Osteoblast (primary cell): ENCODE data around the gene CFI. TPM values are rescaled to one million over a fixed set of nuclear protein-coding genes. Genes with fewer than 3 reads are reported as not detected.

Source experiments
- DNase-seq: peaks from one replicate; pipeline ENCODE4 v3.0.0; 2011; ENCODE audit warnings: low spot score, mixed read lengths; ENCODE audit not compliant: insufficient read length; ENCODE audit errors: missing footprints
- H2AFZ ChIP-seq: 2 replicates; pipeline ENCODE4 v1.6.0; 2011; ENCODE audit warnings: mild to moderate bottlenecking, low read length
- H3K27ac ChIP-seq: 2 replicates; pipeline ENCODE4 v1.5.1; 2011; ENCODE audit warnings: mild to moderate bottlenecking, low read depth, low read length, moderate library complexity
- H3K27me3 ChIP-seq: 2 replicates; pipeline ENCODE4 v1.6.0; 2012; ENCODE audit warnings: mild to moderate bottlenecking, control low read depth, inconsistent platforms, low read length, moderate library complexity; ENCODE audit not compliant: insufficient read depth
- H3K36me3 ChIP-seq: 2 replicates; pipeline ENCODE4 v1.5.1; 2011; ENCODE audit warnings: mild to moderate bottlenecking, low read length, control low read depth, moderate library complexity; ENCODE audit not compliant: insufficient read depth
- H3K4me1 ChIP-seq: 2 replicates; pipeline ENCODE4 v1.5.1; 2011; ENCODE audit warnings: mild to moderate bottlenecking, low read length, control low read depth, moderate library complexity; ENCODE audit not compliant: insufficient read depth
- H3K4me2 ChIP-seq: 2 replicates; pipeline ENCODE4 v1.6.0; 2011; ENCODE audit warnings: mild to moderate bottlenecking, low read length; ENCODE audit not compliant: insufficient read depth
- H3K4me3 ChIP-seq: fragments of 200-600 bp; sonication (generic); 3 replicates; pipeline ENCODE4 v1.5.1; 2012; ENCODE audit warnings: mild to moderate bottlenecking, low read length, inconsistent platforms; ENCODE audit not compliant: insufficient read depth
- H3K79me2 ChIP-seq: 2 replicates; pipeline ENCODE4 v1.6.0; 2012; ENCODE audit warnings: mild to moderate bottlenecking, low read length, control low read depth, inconsistent platforms; ENCODE audit not compliant: insufficient read depth
- H3K9me3 ChIP-seq: 2 replicates; pipeline ENCODE4 v1.5.1; 2011; ENCODE audit warnings: low read depth, low read length, control low read depth
- H4K20me1 ChIP-seq: 2 replicates; pipeline ENCODE4 v1.6.0; 2012; ENCODE audit warnings: mild to moderate bottlenecking, low read length, control low read depth; ENCODE audit not compliant: insufficient read depth
- total RNA-seq: library from RNA; depleted of rRNA; stranded (reverse); fragments of >200 nt; gene quantifications from 2 replicates; pipeline ENCODE4 v1.2.3, GENCODE V29; 2012
- TF ChIP-seq, protein P1 (sequence below): IDR thresholded peaks from 2 replicates; pipeline ENCODE4 v1.5.1; 2011; ENCODE audit warnings: mild to moderate bottlenecking, low read depth, low read length, moderate library complexity; ENCODE audit errors: extremely low read depth

CFI gene
- total RNA-seq, 1 donor: 27.9 TPM

DNA sequence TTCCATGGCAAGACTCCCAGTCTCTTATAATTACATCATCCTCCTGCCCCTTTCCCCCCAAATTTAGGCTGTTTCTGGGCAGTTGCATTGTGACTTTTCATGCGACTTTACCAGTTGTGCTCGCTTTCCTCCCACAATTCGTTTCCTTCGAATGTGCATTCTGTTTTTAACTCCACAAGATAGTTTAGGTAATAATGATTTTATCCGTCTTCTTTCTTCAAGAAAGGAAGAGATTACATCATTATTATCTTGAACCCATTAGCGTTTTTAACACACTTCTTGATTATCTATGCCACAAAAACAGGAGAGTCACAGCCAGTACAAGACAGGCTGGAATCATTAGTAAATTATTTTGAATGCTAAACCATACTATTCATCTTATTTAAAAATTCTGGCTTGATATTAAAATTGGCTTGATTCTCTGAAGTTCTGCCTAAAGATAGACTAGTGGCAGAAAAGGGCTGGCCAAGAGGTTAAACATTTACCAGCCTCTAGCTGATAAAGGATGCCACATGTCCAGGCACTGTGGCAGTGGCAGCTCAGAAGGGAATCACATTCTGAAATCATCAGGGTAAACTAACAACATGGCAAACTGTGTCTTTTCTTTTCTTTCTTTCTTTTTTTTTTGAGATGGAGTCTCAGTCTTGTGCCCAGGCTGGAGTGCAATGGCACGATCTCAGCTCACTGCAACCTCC is 52.3 kb downstream of the CFI start:
- Histone ChIP-seq H4K20me1 (no peaks in the 10 kb centered on the region), H3K79me2 (no peaks in the 10 kb centered on the region), H3K27ac (no peak overlapping the region), H3K27me3 (no peaks in the 10 kb centered on the region), H3K4me1 (no peaks in the 10 kb centered on the region), H3K4me3 (no peak overlapping the region), H2AFZ (no peak overlapping the region), H3K9me3 (no peaks in the 10 kb centered on the region), H3K36me3 (no peaks in the 10 kb centered on the region), H3K4me2 (no peak overlapping the region)
- TF ChIP-seq, protein P1, sequence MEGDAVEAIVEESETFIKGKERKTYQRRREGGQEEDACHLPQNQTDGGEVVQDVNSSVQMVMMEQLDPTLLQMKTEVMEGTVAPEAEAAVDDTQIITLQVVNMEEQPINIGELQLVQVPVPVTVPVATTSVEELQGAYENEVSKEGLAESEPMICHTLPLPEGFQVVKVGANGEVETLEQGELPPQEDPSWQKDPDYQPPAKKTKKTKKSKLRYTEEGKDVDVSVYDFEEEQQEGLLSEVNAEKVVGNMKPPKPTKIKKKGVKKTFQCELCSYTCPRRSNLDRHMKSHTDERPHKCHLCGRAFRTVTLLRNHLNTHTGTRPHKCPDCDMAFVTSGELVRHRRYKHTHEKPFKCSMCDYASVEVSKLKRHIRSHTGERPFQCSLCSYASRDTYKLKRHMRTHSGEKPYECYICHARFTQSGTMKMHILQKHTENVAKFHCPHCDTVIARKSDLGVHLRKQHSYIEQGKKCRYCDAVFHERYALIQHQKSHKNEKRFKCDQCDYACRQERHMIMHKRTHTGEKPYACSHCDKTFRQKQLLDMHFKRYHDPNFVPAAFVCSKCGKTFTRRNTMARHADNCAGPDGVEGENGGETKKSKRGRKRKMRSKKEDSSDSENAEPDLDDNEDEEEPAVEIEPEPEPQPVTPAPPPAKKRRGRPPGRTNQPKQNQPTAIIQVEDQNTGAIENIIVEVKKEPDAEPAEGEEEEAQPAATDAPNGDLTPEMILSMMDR: no peak
- DNase-seq: no peak

DNA sequence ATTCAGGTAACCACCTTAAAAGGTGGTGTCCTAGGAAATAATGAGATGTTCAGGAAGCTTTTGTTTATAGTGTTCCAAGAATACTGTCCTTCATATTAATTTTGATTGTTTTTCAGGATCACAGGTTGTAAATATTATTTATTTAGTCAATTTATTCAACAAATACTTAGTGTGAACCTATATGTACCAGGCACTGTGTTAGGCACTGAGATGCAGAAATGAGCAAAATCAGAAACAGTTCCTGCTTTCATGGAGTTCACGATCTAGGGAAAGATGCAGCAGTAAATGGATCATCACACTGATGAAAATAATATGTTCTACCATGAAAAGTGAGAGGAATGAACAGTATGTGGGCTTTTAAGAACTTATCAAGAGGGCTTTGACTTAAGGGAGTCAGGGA is 53.7 kb downstream of the CFI start:
- H2AFZ ChIP-seq: no peak overlapping the region
- no peak for DNase-seq
- no peak overlapping the region for H3K4me2 ChIP-seq
- no peaks in the 10 kb centered on the region for H3K27me3 ChIP-seq
- H3K36me3 ChIP-seq: no peaks in the 10 kb centered on the region
- TF ChIP-seq, protein P1: no peak
- H3K4me3 ChIP-seq: no peak overlapping the region
- no peak overlapping the region for H3K27ac ChIP-seq
- H3K79me2 ChIP-seq: no peaks in the 10 kb centered on the region
- H3K9me3 ChIP-seq: no peaks in the 10 kb centered on the region
- H4K20me1 ChIP-seq: no peaks in the 10 kb centered on the region
- no peaks in the 10 kb centered on the region for H3K4me1 ChIP-seq

DNA sequence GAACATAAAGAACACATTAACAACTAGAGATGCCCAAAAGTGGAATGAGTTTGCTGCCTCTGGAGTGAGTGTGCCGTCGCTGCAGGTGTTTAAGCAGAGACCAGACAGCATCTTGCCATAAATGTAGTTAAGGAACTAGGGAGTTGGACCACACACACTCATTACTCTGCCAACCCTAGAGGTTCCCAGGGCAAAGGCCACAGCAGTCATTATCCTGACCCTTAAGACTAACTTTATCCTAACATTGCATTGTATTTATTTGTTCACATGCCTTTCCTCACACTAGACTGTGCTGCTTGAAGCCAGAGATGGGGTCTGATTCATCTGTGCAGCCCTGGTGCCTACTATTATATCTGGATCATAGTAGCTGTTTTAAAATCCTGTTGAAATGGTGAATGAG is 55.1 kb downstream of the CFI start:
- TF ChIP-seq, protein P1: no peak
- H3K4me3 ChIP-seq: no peak overlapping the region
- no peaks in the 10 kb centered on the region for H4K20me1 ChIP-seq
- H3K27ac ChIP-seq: no peak overlapping the region
- no peak overlapping the region for H2AFZ ChIP-seq
- H3K9me3 ChIP-seq: no peaks in the 10 kb centered on the region
- H3K4me2 ChIP-seq: no peak overlapping the region
- no peaks in the 10 kb centered on the region for H3K79me2 ChIP-seq
- no peaks in the 10 kb centered on the region for H3K36me3 ChIP-seq
- no peak for DNase-seq
- H3K27me3 ChIP-seq: no peaks in the 10 kb centered on the region
- no peaks in the 10 kb centered on the region for H3K4me1 ChIP-seq

DNA sequence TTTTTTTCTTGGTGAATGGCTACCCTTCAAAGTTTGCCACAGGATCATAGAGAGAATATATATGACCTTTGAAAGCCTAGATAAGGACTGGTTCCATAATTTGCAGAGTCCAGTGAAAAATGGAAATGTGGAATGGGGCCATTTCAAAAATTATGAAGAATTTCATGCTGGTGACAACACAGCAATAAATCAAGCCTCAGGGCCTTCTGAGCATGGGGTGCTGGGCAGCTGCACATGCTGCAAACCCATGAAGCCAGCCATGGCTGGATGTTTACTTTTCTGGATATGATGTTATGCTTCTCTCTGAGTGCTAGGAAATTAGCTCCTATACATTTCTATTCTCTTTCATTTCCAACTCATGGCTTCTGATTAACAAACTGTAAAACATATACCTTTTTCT is 56.0 kb downstream of the CFI start:
- no peak overlapping the region for H3K4me2 ChIP-seq
- H3K27ac ChIP-seq: no peak overlapping the region
- TF ChIP-seq, protein P1: no peak
- no peak overlapping the region for H2AFZ ChIP-seq
- no peak for DNase-seq
- no peak overlapping the region for H3K4me3 ChIP-seq
- H3K4me1 ChIP-seq: no peaks in the 10 kb centered on the region
- H3K36me3 ChIP-seq: no peaks in the 10 kb centered on the region
- no peaks in the 10 kb centered on the region for H3K27me3 ChIP-seq
- H3K79me2 ChIP-seq: no peaks in the 10 kb centered on the region
- H3K9me3 ChIP-seq: no peaks in the 10 kb centered on the region
- no peaks in the 10 kb centered on the region for H4K20me1 ChIP-seq
